Measurements from ENCODE around the gene CCDC192. TPM values are rescaled to one million over a fixed set of nuclear protein-coding genes. Genes with fewer than 3 reads are reported as not detected.

Gene CCDC192
- total RNA-seq, 2 experiments from 2014 or later: not detected

DNA sequence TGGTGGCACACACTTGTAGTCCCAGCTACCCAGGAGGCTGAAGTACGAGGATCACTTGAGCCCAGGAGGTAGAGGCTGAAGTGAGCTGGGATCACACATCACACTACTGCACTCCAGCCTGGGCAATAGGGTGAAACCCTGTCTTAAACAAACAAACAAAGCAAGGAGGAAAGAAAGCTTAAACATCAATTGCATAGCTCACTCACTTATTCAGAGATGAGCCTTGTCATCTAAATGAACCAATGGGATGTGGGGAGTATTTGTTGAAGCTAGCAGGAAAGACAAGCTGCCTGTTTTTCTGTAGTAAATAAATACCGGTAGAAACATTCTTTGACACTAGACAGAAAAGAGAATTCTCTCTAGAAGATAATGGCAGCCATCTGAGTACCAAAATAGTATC is 219.4 kb downstream of the CCDC192 start:
- POLR2A ChIA-PET: interaction anchor here (0.6 kb wide), 1 partner anchor 39 kb away, joined by 4 read pairs; no protein-coding TSS in a partner anchor
- Mint-ChIP-seq H3K27ac (no peak overlapping the region), H3K36me3 (ENCODE audit: low read depth) (no peaks in the 10 kb centered on the region), H3K9me3 (no peaks in the 10 kb centered on the region), H3K27me3 (no peaks in the 10 kb centered on the region), H3K4me3 (no peak overlapping the region), H3K4me1 (ENCODE audit: low read depth) (no peaks in the 10 kb centered on the region)
- DNase-seq: no peak
- H3K4me3 ChIP-seq (ENCODE audit: low read length): no peak overlapping the region
- intact Hi-C loops (cut with DNase I, micrococcal nuclease): no loop called here
- TF ChIP-seq, protein P1, sequence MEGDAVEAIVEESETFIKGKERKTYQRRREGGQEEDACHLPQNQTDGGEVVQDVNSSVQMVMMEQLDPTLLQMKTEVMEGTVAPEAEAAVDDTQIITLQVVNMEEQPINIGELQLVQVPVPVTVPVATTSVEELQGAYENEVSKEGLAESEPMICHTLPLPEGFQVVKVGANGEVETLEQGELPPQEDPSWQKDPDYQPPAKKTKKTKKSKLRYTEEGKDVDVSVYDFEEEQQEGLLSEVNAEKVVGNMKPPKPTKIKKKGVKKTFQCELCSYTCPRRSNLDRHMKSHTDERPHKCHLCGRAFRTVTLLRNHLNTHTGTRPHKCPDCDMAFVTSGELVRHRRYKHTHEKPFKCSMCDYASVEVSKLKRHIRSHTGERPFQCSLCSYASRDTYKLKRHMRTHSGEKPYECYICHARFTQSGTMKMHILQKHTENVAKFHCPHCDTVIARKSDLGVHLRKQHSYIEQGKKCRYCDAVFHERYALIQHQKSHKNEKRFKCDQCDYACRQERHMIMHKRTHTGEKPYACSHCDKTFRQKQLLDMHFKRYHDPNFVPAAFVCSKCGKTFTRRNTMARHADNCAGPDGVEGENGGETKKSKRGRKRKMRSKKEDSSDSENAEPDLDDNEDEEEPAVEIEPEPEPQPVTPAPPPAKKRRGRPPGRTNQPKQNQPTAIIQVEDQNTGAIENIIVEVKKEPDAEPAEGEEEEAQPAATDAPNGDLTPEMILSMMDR (IDR thresholded peaks at IDR 0.05): no peak
- H3K9me3 ChIP-seq (ENCODE audit: control insufficient read depth in 1 of 2, insufficient read depth in 1 of 2, low read length in 2 of 2): no peaks in the 10 kb centered on the region
- H3K36me3 ChIP-seq (ENCODE audit: insufficient read depth, low read length): no peaks in the 10 kb centered on the region
- H3K4me1 ChIP-seq (ENCODE audit: insufficient read depth, low read length): no peaks in the 10 kb centered on the region
- no peak overlapping the region for H3K27ac ChIP-seq (ENCODE audit: low read depth in 1 of 2, low read length in 2 of 2)
- H3K27me3 ChIP-seq (ENCODE audit: control insufficient read depth in 1 of 2, insufficient read depth in 2 of 2, low read length in 2 of 2): no peaks in the 10 kb centered on the region
- ATAC-seq (ENCODE audit: poor library complexity): no peak
- CTCF ChIA-PET: no interaction called here

DNA sequence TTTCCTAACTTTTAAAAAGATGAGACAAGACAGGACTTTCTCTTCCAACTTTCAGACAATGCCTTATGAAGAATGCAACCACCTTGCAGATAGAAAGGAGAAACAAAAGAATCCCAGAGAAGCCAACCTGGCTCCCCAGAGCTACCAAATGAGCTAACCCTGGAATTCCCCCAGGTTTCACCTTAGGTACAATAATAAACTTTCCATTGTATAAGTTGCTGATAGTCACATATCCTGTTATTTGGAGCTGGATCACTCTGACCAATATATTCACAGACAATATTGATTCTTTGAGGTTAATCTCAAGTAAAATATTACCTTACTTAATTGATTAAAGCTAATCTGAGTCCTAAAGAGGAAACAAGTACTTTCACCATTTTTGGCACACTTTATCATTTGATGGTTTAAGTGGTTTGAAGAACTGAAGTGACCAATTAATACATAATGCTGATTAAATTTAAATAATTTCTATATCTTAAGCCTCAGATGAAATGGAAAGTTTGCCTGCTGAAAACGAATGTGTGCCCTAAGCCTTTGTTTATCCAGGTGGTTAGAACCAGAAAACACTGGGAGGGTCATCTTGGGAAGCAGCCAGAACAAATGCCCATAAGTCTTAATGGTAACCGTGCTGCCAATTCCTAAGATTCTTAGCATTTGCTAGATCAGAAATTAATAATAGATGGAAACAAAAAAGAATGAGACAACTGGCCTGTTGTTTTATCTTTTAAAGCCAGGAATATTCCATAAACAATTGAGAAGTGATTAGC is 220.8 kb downstream of the CCDC192 start:
- Mint-ChIP-seq H3K4me3 (no peak overlapping the region), H3K27ac (no peak overlapping the region), H3K36me3 (ENCODE audit: low read depth) (no peaks in the 10 kb centered on the region), H3K9me3 (no peaks in the 10 kb centered on the region), H3K4me1 (ENCODE audit: low read depth) (no peaks in the 10 kb centered on the region), H3K27me3 (no peaks in the 10 kb centered on the region)
- ChIA-PET POLR2A (no interaction called here), CTCF (no interaction called here)
- H3K36me3 ChIP-seq (ENCODE audit: insufficient read depth, low read length): no peaks in the 10 kb centered on the region
- no peak for ATAC-seq (ENCODE audit: poor library complexity)
- H3K9me3 ChIP-seq (ENCODE audit: control insufficient read depth in 1 of 2, insufficient read depth in 1 of 2, low read length in 2 of 2): no peaks in the 10 kb centered on the region
- H3K27me3 ChIP-seq (ENCODE audit: control insufficient read depth in 1 of 2, insufficient read depth in 2 of 2, low read length in 2 of 2): no peaks in the 10 kb centered on the region
- H3K4me1 ChIP-seq (ENCODE audit: insufficient read depth, low read length): no peaks in the 10 kb centered on the region
- DNase-seq: no peak
- intact Hi-C loops (cut with DNase I, micrococcal nuclease): no loop called here
- H3K27ac ChIP-seq (ENCODE audit: low read depth in 1 of 2, low read length in 2 of 2): no peak overlapping the region
- TF ChIP-seq, protein P1 (IDR thresholded peaks at IDR 0.05): no peak
- no peak overlapping the region for H3K4me3 ChIP-seq (ENCODE audit: low read length)

DNA sequence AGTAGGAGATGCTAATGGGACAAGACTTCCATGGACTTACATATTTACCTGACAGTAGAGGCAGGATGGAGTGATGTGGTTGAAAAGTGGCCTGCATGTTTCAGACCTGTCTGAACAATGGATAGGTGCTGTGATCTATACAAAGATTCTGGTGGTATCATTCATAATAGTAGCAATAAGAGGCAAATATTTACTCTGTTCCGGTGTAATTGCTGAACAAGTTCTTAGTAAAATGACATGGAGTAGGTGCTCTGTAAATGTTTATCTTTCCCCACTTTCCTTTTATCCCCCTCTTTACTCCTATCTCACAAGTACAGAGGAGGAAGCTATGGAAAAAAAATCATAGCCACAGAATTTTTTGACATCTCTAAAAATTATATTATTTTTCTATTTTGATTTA is 221.4 kb downstream of the CCDC192 start:
- intact Hi-C loops (cut with DNase I, micrococcal nuclease): no loop called here
- H3K4me1 ChIP-seq (ENCODE audit: insufficient read depth, low read length): no peaks in the 10 kb centered on the region
- H3K27me3 ChIP-seq (ENCODE audit: control insufficient read depth in 1 of 2, insufficient read depth in 2 of 2, low read length in 2 of 2): no peaks in the 10 kb centered on the region
- DNase-seq (no peak), ATAC-seq (ENCODE audit: poor library complexity) (no peak)
- H3K36me3 ChIP-seq (ENCODE audit: insufficient read depth, low read length): no peaks in the 10 kb centered on the region
- H3K36me3 Mint-ChIP-seq (ENCODE audit: low read depth): no peaks in the 10 kb centered on the region
- no peak overlapping the region for H3K27ac ChIP-seq (ENCODE audit: low read depth in 1 of 2, low read length in 2 of 2)
- ChIA-PET CTCF (no interaction called here), POLR2A (no interaction called here)
- TF ChIP-seq, protein P1 (IDR thresholded peaks at IDR 0.05): no peak
- no peak overlapping the region for H3K4me3 Mint-ChIP-seq
- no peak overlapping the region for H3K4me3 ChIP-seq (ENCODE audit: low read length)
- H3K9me3 Mint-ChIP-seq: no peaks in the 10 kb centered on the region
- no peaks in the 10 kb centered on the region for H3K4me1 Mint-ChIP-seq (ENCODE audit: low read depth)
- H3K27ac Mint-ChIP-seq: no peak overlapping the region
- H3K27me3 Mint-ChIP-seq: no peaks in the 10 kb centered on the region
- H3K9me3 ChIP-seq (ENCODE audit: control insufficient read depth in 1 of 2, insufficient read depth in 1 of 2, low read length in 2 of 2): no peaks in the 10 kb centered on the region

Data from CD4-positive, alpha-beta T cell (primary cell).